ENCODE results near the gene ALKBH6. TPM values are rescaled to one million over a fixed set of nuclear protein-coding genes. Genes with fewer than 3 reads are reported as not detected.

ALKBH6 gene
- total RNA-seq, 1 experiment from 2014 or later, result 34.1 TPM

Other genes with a start within 250 kb of the ALKBH6 start
- gene ARHGAP33, start 238.6 kb downstream of the ALKBH6 start, total RNA-seq (2014; rRNA removed; shearing (Covaris generic)), result 2.3 and 5.0 TPM in 2 replicates
- gene PRODH2, start 201.4 kb downstream of the ALKBH6 start, total RNA-seq (2014; rRNA removed; shearing (Covaris generic)), result not detected in 2 replicates
- gene NPHS1, start 161.7 kb downstream of the ALKBH6 start, total RNA-seq (2014; rRNA removed; shearing (Covaris generic)), result not detected in 2 replicates
- gene KIRREL2, start 157.3 kb downstream of the ALKBH6 start, total RNA-seq (2014; rRNA removed; shearing (Covaris generic)), result 0.10 TPM in 1 of 2 replicates, not detected in the other
- 15.3 and 18.9 TPM in 2 replicates for gene APLP1, start 145.6 kb downstream of the ALKBH6 start, total RNA-seq (2014; rRNA removed; shearing (Covaris generic))
- gene NFKBID, start 113.7 kb downstream of the ALKBH6 start, total RNA-seq (2014; rRNA removed; shearing (Covaris generic)), result 3.7 and 7.1 TPM in 2 replicates
- gene HCST, start 111.7 kb downstream of the ALKBH6 start, total RNA-seq (2014; rRNA removed; shearing (Covaris generic)), result 1.9 TPM in 1 of 2 replicates, not detected in the other
- gene TYROBP, start 105.9 kb downstream of the ALKBH6 start, total RNA-seq (2014; rRNA removed; shearing (Covaris generic)), result not detected in 2 replicates
- 4.2 and 5.5 TPM in 2 replicates for gene LRFN3, start 77.8 kb downstream of the ALKBH6 start, total RNA-seq (2014; rRNA removed; shearing (Covaris generic))
- gene SDHAF1, start 19.0 kb downstream of the ALKBH6 start, total RNA-seq (2014; rRNA removed; shearing (Covaris generic)), result 25.8 and 34.0 TPM in 2 replicates
- gene SYNE4, start 5.4 kb downstream of the ALKBH6 start, total RNA-seq (2014; rRNA removed; shearing (Covaris generic)), result not detected in 2 replicates
- 1.7 and 2.0 TPM in 2 replicates for gene CLIP3, start 18.7 kb upstream of the ALKBH6 start, total RNA-seq (2014; rRNA removed; shearing (Covaris generic))
- gene THAP8, start 40.1 kb upstream of the ALKBH6 start, total RNA-seq (2014; rRNA removed; shearing (Covaris generic)), result 5.4 and 5.9 TPM in 2 replicates
- 16.1 and 17.0 TPM in 2 replicates for gene WDR62, start 40.7 kb upstream of the ALKBH6 start, total RNA-seq (2014; rRNA removed; shearing (Covaris generic))
- not detected in 2 replicates for gene OVOL3, start 96.9 kb upstream of the ALKBH6 start, total RNA-seq (2014; rRNA removed; shearing (Covaris generic))
- gene POLR2I, start 100.7 kb upstream of the ALKBH6 start, total RNA-seq (2014; rRNA removed; shearing (Covaris generic)), result 137 and 167 TPM in 2 replicates
- gene TBCB, start 101.3 kb upstream of the ALKBH6 start, total RNA-seq (2014; rRNA removed; shearing (Covaris generic)), result 317 and 522 TPM in 2 replicates
- 526 and 543 TPM in 2 replicates for gene CAPNS1, start 125.9 kb upstream of the ALKBH6 start, total RNA-seq (2014; rRNA removed; shearing (Covaris generic))
- gene COX7A1, start 138.2 kb upstream of the ALKBH6 start, total RNA-seq (2014; rRNA removed; shearing (Covaris generic)), result 6.1 and 7.0 TPM in 2 replicates
- gene ZNF565, start 200.5 kb upstream of the ALKBH6 start, total RNA-seq (2014; rRNA removed; shearing (Covaris generic)), result 2.6 and 3.6 TPM in 2 replicates
- 103 and 114 TPM in 2 replicates for gene ZNF146, start 200.9 kb upstream of the ALKBH6 start, total RNA-seq (2014; rRNA removed; shearing (Covaris generic))